ENCODE measurements around the gene FAM163A.

GRCh38 chr1:179719272-179719671 is 23.8 kb upstream of the FAM163A start:
- TF ChIP-seq, protein P1, sequence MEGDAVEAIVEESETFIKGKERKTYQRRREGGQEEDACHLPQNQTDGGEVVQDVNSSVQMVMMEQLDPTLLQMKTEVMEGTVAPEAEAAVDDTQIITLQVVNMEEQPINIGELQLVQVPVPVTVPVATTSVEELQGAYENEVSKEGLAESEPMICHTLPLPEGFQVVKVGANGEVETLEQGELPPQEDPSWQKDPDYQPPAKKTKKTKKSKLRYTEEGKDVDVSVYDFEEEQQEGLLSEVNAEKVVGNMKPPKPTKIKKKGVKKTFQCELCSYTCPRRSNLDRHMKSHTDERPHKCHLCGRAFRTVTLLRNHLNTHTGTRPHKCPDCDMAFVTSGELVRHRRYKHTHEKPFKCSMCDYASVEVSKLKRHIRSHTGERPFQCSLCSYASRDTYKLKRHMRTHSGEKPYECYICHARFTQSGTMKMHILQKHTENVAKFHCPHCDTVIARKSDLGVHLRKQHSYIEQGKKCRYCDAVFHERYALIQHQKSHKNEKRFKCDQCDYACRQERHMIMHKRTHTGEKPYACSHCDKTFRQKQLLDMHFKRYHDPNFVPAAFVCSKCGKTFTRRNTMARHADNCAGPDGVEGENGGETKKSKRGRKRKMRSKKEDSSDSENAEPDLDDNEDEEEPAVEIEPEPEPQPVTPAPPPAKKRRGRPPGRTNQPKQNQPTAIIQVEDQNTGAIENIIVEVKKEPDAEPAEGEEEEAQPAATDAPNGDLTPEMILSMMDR (IDR thresholded peaks at IDR 0.05), result no peak
- no peak for TF ChIP-seq POLR2A (IDR thresholded peaks at IDR 0.05)
